Keratinocyte (primary cell): ENCODE data around the gene C11orf68. TPM values are rescaled to one million over a fixed set of nuclear protein-coding genes. Genes with fewer than 3 reads are reported as not detected.

Experiments
- DNase-seq: peaks from one replicate; pipeline ENCODE4 v3.0.0-alpha.2; 2011; ENCODE audit warnings: low read depth, missing footprints, low spot score
- FAIRE-seq: peaks from 2 replicates; lab custom pipeline; 2011; peaks lifted over from hg19 to GRCh38; lab: Jason Lieb, UNC
- H2AFZ ChIP-seq: 2 replicates; pipeline ENCODE4 v1.6.0; 2012; ENCODE audit warnings: low read length, control low read depth, inconsistent platforms; ENCODE audit not compliant: control insufficient read depth
- H3K27ac ChIP-seq: 2 replicates; pipeline ENCODE4 v1.5.1; 2011; ENCODE audit warnings: low read length; ENCODE audit not compliant: control insufficient read depth, insufficient read depth
- H3K27me3 ChIP-seq: 3 replicates; pipeline ENCODE4 v1.6.0; 2011; ENCODE audit warnings: low read length; ENCODE audit not compliant: control insufficient read depth, insufficient read depth; ENCODE audit errors: extremely low read depth
- H3K36me3 ChIP-seq, 2 experiments: 2 replicates in 1 of 2; 3 replicates in 1 of 2; pipeline ENCODE4 v1.5.1; 2011; ENCODE audit warnings: low read length in 2 of 2, mild to moderate bottlenecking in 1 of 2; ENCODE audit not compliant: control insufficient read depth in 2 of 2, insufficient read depth in 2 of 2; ENCODE audit errors: extremely low read depth in 1 of 2
- H3K4me1 ChIP-seq: 3 replicates; pipeline ENCODE4 v1.5.1; 2011; ENCODE audit warnings: low read length; ENCODE audit not compliant: control insufficient read depth, insufficient read depth; ENCODE audit errors: extremely low read depth
- H3K4me2 ChIP-seq: 3 replicates; pipeline ENCODE4 v1.6.0; 2011; ENCODE audit warnings: low read depth, low read length; ENCODE audit not compliant: control insufficient read depth, insufficient read depth; ENCODE audit errors: extremely low read depth
- H3K4me3 ChIP-seq, 3 experiments: fragments of 200-600 bp in 1 of 3; sonication (generic) in 1 of 3; 2 replicates in 2 of 3; 3 replicates in 1 of 3; pipeline ENCODE4 v1.5.1; 2011 to 2016; ENCODE audit warnings: low read length in 3 of 3, mild to moderate bottlenecking in 3 of 3, control low read depth in 2 of 3, inconsistent platforms in 1 of 3, low read depth in 1 of 3, mixed read lengths in 1 of 3, mixed run types in 1 of 3, moderate library complexity in 1 of 3; ENCODE audit not compliant: control insufficient read depth in 2 of 3, insufficient read depth in 2 of 3; ENCODE audit errors: extremely low read depth in 1 of 3
- H3K79me2 ChIP-seq: 2 replicates; pipeline ENCODE4 v1.6.0; 2012; ENCODE audit warnings: low read length; ENCODE audit not compliant: control insufficient read depth, insufficient read depth
- H3K9ac ChIP-seq: 3 replicates; pipeline ENCODE4 v1.6.0; 2011; ENCODE audit warnings: low read length; ENCODE audit not compliant: control insufficient read depth, insufficient read depth; ENCODE audit errors: extremely low read depth
- H3K9me1 ChIP-seq: 3 replicates; pipeline ENCODE4 v1.6.0; 2011; ENCODE audit warnings: low read length; ENCODE audit not compliant: control insufficient read depth, insufficient read depth; ENCODE audit errors: extremely low read depth
- H3K9me3 ChIP-seq: 2 replicates; pipeline ENCODE4 v1.5.1; 2012; ENCODE audit warnings: low read depth, low read length; ENCODE audit not compliant: control insufficient read depth
- H4K20me1 ChIP-seq: 3 replicates; pipeline ENCODE4 v1.6.0; 2011; ENCODE audit warnings: low read length; ENCODE audit not compliant: control insufficient read depth, insufficient read depth; ENCODE audit errors: extremely low read depth
- CTCF ChIP-seq, 3 experiments: IDR thresholded peaks in 1 of 3; conservative IDR thresholded peaks in 1 of 3; optimal IDR thresholded peaks in 1 of 3; 2 replicates in 2 of 3; 3 replicates in 1 of 3; pipeline versions ENCODE3 to v1.5.1; 2011; ENCODE audit warnings: low read length in 3 of 3, mild to moderate bottlenecking in 3 of 3, moderate library complexity in 2 of 3, control low read depth in 1 of 3, inconsistent platforms in 1 of 3; ENCODE audit not compliant: insufficient read depth in 2 of 3; ENCODE audit errors: extremely low read depth in 1 of 3
- EZH2 ChIP-seq: IDR thresholded peaks from one replicate; pipeline ENCODE4 v1.6.1; 2012; ENCODE audit warnings: inconsistent platforms, mild to moderate bottlenecking, low read length, moderate library complexity
- dilution Hi-C: fragments of 300-500 bp; cut with MboI; formaldehyde crosslinking; loops from one replicate; pipeline ENCODE4 v1.7.0; 2020; ENCODE audit warnings: low sequenced_read_pairs; ENCODE audit not compliant: extremely low pct_ligation_motif_present
- polyA plus RNA-seq, 5 experiments: library from polyadenylated mRNA; depleted of rRNA in 3 of 5; stranded (reverse) in 3 of 5; stranded (forward) in 1 of 5; unstranded in 1 of 5; fragments of >200 nt; gene quantifications; 1 replicate in 1 of 5; 2 replicates in 3 of 5; 3 replicates in 1 of 5; pipeline versions ENCODE4 v1.2.1 to v1.2.3, GENCODE V29; 2011 to 2012; ENCODE audit warnings: missing spikeins in 2 of 5, low read depth in 1 of 5, low replicate concordance in 1 of 5

Gene C11orf68
- polyA plus RNA-seq, 1 donor (not counting 4 experiments of a cell fraction or from before 2014, with no cell fraction given): 18.4 TPM

- FAIRE-seq: no peak
- no peak overlapping the region for H2AFZ ChIP-seq
- peaks cover 2 to 7% of the 10 kb centered on the region in 2 experiments for H3K36me3 ChIP-seq
- dilution Hi-C loops: no loop called here
- H3K27ac ChIP-seq: no peak overlapping the region
- no peaks in the 10 kb centered on the region for H3K79me2 ChIP-seq
- H3K4me1 ChIP-seq: no peaks in the 10 kb centered on the region
- DNase-seq: no peak
- no peak for TF ChIP-seq CTCF (optimal IDR thresholded peaks at IDR 0.05 in 1 of 3, IDR thresholded peaks at IDR 0.05 in 1 of 3, conservative IDR thresholded peaks at IDR 0.05 in 1 of 3; ENCODE audit: extremely low read depth in 1 of 3, insufficient read depth in 2 of 3, low read length in 3 of 3)
- TF ChIP-seq EZH2: no peak
- H3K9me3 ChIP-seq: no peaks in the 10 kb centered on the region
- no peak overlapping the region for H3K4me3 ChIP-seq
- no peaks in the 10 kb centered on the region for H3K9me1 ChIP-seq
- H3K9ac ChIP-seq: no peak overlapping the region
- no peak overlapping the region for H3K4me2 ChIP-seq
- H4K20me1 ChIP-seq: no peaks in the 10 kb centered on the region
- no peaks in the 10 kb centered on the region for H3K27me3 ChIP-seq
These were observed 46.9 kb downstream of the C11orf68 start for GRCh38 chr11:65871811-65872548.

GRCh38 chr11:65870706-65871681 is 47.9 kb downstream of the C11orf68 start:
- H4K20me1 ChIP-seq: no peaks in the 10 kb centered on the region
- H3K4me2 ChIP-seq: no peak overlapping the region

More at GRCh38 chr11:65870706-65871681, 47.9 kb downstream of the C11orf68 start:
- H3K4me1 ChIP-seq: no peaks in the 10 kb centered on the region
- H3K9ac ChIP-seq: no peak overlapping the region
- peaks cover 2 to 12% of the 10 kb centered on the region in 2 experiments for H3K36me3 ChIP-seq
- H3K9me3 ChIP-seq: no peaks in the 10 kb centered on the region
- DNase-seq (no peak), FAIRE-seq (no peak)
- H3K4me3 ChIP-seq: no peak overlapping the region
- TF ChIP-seq EZH2 (no peak), CTCF (optimal IDR thresholded peaks at IDR 0.05 in 1 of 3, IDR thresholded peaks at IDR 0.05 in 1 of 3, conservative IDR thresholded peaks at IDR 0.05 in 1 of 3; ENCODE audit: extremely low read depth in 1 of 3, insufficient read depth in 2 of 3, low read length in 3 of 3) (no peak)
- dilution Hi-C loops: no loop called here
- no peak overlapping the region for H3K27ac ChIP-seq
- H3K27me3 ChIP-seq: no peaks in the 10 kb centered on the region
- H3K79me2 ChIP-seq: no peaks in the 10 kb centered on the region
- no peak overlapping the region for H2AFZ ChIP-seq
- H3K9me1 ChIP-seq: no peaks in the 10 kb centered on the region
